GM19193 (cell line): ENCODE data around the gene DDX4.

Source experiments
- POLR2A ChIP-seq: IDR thresholded peaks from 4 replicates; pipeline ENCODE4 v1.6.1; 2011; ENCODE audit not compliant: insufficient read depth, insufficient read length; ENCODE audit errors: extremely low read depth

The DDX4 gene

DNA sequence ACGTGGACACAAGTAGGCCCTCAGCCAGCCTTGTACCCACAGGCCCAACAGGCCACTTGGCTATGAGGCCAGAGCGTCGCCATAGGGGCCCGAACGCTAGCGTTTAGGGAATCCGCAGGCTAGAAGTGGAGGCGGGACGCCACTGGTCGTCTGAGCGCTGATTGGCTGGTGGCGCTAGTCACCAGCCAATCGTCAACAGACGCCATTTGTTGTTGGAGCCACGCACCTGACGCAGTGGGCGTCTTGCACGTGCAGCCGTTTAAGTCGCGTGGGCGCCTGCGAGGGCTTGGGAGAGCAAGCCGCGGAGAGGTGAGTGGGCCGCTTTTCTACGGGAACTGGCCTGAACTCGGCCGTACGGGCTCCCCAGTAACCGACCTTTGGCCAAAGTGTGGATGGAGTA, at the start of gene DDX4:
DDX4 (plus strand) TSS at position 269 of the 400 bp plus-strand sequence. CDS start 903 bp downstream, outside the sequence.
- TF ChIP-seq POLR2A = no peak

DNA sequence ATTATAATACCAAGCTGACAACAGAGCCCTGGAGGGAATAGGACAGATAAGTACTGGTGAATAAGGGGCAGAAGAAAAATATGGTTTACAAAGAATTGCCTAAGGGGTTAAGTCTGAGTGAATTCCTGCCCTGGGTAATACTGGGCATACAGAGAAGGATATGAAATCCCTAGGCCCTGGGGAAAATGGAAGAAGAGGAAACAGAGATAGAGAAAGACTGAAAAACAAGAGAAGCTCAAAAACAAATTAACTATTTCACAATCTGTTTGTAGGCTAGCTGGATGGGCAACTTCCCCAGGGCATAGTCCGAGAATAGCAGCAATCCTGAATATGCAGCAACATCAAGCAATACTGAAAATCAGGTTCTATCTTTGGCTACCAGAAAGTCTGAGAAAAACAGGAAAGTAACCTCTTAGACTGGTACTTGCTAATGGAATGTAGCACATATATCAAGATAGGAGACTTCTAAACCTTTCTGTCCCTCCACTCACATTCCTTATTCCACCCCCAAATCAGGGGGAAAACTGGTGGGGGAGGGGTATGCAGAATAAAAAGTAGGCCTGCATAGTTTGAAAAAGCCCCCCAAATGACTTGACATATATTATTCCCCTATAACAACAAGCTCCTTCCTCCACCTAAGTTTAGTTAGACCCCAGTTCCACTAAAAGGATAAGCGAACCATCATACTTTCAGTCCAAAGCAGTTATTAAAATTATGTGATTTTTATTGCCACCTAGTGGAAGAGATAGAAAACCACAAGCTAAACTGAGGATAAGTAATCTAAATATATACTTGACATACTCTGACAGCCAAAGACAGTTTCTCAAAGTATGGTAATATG, 46.4 kb upstream of the DDX4 start:
- no peak for TF ChIP-seq POLR2A

DNA sequence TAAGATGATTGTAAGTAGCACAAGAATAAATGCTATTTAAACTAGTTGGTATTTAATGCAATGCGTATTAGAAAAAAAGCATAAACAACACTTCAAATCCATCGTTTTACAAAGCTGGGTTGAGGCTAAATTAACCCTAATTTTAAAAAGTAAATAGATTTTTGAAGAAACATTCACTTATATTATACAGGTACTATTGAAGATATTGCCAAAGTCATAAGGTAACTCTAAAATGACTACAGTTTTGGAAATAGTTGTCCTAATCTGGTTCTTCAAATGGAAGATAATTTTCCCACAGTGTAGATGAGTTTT, 45.8 kb upstream of the DDX4 start:
- TF ChIP-seq POLR2A = no peak

DNA sequence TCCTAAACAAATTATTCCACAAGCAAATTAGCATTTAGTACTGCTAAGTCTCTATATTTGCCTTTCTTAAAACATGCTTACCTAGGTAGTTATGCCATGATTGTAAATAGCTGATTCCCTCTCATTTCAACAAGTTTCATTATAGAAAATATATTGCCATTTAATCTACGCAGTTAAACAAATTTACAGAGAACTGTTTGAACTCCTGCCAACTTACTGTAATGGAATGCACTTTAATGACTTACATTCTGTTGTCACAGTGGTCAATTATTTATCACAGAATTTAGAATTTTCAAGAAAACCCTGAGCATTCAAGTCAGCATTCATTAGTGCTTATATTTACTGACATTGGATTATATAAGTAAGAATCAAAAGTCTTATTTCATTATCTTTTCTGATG, 45.4 kb upstream of the DDX4 start:
- no peak for TF ChIP-seq POLR2A

DNA sequence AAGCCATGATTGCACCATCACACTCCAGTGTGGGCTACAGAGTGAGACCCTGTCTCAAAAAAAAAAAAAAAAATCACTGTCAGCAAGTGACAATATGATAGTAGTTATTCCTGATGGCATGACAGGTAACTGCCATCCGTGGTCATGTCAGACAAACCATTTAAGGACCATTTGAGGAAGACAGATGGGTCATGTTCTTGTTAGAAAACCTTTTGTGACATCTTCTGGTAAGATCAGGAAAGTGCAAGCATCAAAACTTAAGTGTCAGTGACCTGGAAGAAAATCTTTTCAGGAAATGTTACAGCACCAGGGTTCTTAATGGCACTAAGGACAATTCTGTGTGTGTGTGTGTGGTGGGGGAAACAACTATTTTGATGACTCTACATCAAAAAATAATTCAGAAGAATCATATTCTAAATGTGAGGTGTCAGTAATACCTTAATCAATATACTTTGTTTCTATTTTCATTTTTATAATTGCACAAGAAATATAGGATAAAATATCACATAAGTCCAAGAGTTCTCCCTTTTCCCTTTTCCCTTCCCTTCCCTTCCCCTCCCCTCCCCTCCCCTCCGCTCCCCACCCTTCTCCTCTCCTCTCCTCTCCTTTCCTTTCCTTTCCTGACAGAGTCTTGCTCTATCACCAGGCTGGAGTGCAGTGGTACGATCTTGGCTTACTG, 43.6 kb upstream of the DDX4 start:
- TF ChIP-seq POLR2A = no peak

DNA sequence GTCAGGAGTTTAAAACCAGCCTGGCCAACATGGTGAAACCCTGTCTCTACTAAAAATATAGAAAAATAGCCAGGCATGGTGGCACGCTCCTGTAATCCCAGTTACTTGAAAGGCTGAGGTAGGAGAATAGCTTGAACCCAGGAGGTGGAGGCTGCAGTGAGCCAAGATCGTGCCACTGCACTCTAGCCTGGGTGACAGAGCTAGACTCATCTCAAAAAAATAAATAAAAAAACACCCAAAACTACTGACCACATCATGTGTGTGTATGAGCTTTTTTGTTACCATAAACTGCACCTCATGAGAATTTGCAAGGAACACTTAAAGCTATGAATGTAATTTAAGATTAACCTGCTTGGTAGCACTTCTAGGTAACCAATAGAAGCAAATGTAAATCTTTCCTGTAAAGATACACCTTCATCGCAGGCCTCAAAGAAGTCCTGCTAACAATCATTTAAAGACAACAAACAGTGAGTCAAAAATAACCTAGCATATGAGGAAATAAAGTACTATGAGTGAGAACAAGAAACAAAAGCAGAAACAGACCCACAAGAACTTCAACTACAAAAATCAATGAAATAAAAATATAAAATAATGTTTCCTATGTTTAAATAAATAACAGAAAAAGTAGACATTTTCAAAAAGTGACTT, 38.7 kb upstream of the DDX4 start:
- TF ChIP-seq POLR2A = no peak

DNA sequence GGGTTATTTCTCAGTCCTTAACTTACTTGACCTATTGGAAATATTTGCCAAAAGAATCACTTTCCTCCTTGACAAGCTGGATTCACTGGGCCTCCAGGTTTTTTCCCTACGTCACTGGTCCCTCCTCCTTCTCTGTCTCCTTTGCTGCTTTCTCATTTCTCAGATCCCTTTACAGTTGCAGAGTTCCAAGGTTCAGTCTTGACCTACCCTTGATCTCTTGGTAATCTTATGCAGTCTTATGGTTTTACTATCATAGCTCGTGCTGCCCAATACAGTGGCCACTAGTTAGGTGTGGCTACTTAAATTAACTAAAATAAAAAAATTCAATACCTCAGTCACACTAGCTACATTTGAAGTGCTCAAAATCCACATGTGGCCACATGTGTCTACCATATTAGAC, 37.1 kb upstream of the DDX4 start:
- no peak for TF ChIP-seq POLR2A

DNA sequence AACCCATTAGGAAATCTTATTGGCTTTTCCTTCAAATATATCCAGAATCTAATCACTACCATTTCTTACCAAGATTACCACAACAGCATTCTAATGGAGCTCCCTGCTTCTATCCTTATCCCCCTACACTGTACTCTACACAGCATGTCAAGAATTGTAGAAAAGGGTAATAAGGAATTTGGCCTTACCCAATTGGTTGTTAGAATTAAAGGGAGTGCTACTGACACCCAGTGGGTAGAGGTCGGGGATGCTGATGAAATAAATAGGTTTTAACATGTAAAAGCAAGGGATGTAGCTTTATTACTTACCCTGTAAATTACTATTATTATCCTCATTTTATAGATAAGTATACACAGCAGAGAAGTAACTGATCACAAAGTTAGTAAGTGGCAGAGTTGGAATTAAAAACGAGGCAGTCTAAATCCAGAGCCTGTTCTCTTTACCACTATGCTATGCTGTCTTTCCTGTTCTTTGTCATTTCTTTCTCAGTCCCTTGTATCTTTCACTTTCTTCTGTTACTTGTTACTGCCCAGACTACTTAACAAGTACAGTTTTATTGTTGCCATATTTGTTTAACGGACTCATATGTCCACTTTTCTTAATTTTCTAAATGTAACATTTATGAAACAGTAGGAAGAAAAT, 36.3 kb upstream of the DDX4 start:
- TF ChIP-seq POLR2A = no peak

DNA sequence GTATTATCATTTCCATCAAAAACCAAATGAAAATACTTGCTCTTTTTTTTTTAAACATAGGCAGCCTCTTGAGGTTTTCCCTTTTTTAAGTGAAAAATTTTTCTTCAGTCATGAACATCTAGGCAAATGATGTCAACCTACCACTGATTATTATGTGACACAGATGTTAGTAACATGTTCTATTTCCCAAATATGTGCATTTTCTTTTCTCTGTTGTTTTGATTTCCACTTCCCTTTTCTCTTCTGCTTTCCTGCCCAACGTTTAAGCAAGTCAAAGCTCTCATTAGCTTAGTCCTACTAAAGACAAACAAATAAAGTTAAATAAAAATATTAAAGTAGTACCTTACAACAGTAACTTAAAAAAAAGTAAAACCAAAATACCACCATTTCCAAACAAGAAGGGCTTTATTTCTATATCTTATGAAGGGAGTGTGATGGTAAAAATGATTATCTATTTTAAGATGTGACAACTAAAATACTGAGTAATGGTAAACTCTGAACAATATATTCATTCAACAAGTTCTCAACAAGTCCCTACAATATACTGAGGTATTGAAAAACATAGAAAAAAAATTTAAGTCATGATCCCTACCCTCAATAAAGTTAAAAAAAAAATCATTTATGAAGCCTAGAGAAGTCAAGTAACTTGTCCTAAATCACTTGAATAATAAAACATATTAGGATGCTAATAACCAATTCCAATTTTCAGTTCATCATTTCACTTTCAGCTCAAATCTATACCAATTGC, 35.1 kb upstream of the DDX4 start:
- no peak for TF ChIP-seq POLR2A

DNA sequence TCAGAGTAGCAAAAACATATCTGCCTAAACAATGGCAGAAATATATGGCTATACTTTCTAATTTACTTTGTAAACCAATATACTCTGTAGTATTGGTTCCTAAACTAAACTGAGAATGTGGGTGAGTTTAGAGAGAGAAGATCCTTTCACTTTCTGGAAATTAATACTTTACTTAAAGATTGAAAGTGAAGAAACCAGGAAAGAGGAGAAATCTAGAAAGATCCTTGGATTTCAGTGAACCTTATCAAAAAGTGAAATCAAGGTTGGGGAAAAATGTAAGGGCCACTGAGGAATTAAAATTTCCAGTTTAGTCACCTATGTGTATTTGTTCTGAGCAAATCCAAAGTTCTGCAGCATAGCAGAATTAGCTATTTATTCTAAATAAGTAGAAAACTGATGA, 31.6 kb upstream of the DDX4 start:
- TF ChIP-seq POLR2A = no peak

DNA sequence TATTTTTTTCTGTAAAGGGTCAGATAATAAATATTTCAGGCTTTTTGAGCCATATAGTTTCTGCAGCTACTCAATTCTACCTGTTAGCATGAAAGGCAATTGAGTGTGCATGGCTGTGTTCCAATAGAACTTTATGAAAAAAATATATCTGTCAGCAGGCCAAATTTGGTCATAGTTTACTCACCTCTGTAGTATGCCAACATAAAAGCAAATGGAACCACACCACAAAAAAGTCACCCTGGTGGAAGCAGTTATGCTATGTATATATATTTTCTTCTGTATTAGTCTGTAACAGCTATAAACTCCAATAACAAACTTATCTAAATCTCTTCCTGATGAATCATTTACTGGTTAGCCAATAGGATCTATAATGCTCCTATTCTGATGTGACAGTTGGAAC, 29.1 kb upstream of the DDX4 start:
- no peak for TF ChIP-seq POLR2A

DNA sequence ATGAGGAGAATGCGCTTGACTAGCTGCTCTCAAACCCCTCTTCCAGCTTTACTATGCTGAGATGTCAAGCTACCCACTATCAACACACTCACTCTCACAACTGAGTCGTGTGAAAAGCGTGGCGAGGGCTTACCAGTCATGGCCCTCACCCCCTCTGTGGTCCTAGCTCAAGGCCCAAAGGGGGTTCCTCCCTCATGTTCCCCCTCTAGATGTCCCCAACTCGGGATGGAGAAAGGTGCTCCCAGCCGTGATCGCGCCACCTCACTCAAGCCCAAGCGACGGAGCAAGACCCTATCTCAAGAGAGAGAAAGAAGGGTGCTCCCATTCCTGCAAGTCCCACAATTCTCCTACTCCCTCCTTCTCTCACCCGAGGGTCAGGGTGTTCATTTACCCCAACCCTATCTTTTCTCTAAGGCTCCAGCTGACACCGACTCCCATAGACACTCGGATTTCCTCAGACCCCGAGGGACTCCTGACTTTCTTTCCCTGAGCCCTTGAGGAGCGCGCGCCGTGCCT, 26.3 kb upstream of the DDX4 start:
- TF ChIP-seq POLR2A = no peak

DNA sequence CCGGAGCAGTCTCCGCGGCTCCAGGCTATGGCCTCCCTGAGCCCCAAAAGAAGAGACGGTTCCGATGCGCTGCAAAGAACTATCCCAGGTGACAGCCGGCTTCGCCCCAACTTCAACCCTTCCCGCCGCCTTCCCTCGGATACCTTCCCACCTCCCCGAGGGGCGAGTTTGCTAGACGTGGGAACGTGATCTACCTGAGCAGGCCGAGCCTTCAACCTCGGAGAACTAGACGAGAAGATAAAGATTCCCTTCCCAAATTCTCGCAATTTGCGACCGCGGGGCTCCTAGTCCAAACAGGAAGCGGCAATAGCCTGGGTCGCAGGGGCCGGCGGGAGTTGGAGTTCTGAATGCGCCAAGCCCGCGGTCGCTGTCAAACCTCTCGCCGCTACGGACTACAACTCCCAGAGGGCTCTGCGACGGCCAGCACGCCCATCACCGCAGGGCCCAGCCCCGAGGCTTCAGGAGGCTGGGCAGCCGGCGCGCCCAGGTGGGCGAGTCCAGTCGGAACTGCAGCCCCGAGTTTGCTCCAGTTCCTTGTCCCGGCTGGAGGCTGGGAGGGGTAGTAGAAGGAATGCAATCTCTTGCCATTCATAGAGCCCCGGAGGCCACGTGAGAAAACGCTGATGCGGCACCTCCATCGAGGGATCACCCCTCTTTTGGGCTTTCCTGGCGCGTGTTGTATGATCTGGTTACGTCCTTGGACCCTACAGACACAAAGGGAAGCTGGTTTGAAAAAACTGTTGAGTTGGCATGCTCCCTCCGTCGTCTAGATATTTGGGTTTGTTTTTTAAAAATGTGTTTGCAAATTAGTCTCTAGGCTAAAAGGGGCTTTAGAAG, 25.6 kb upstream of the DDX4 start, which contains the start of gene SLC38A9:
SLC38A9 (minus strand) TSS at position 302 of the 837 bp plus-strand sequence. CDS start 14,366 bp downstream, outside the sequence.
- TF ChIP-seq POLR2A = peak; percentile 64
